Activated gamma-delta T cell (primary cell): Measurements from ENCODE around the gene ZDHHC18.
A peak's percentile ranks its signal among the peaks of the same experiment; 100 is the strongest.
"Not testable (repeated sequence)": the region's sequence is repeated elsewhere in the genome, so short reads cannot be mapped to it uniquely, and the experiment has no call there.

Experiments
- DNase-seq: peaks from one replicate; lab custom pipeline; 2025; lab: John Stamatoyannopoulos, UW

Gene ZDHHC18

GRCh38 chr1:26832249-26832960, 5.9 kb downstream of the ZDHHC18 start:
- DNase-seq: no peak

GRCh38 chr1:26833432-26834405, 7.2 kb downstream of the ZDHHC18 start:
- peak; percentile 49 for DNase-seq

- DNase-seq: not testable (repeated sequence)
Observed at GRCh38 chr1:26837665-26838064, 11.2 kb downstream of the ZDHHC18 start.

GRCh38 chr1:26838474-26839338, 12.2 kb downstream of the ZDHHC18 start:
- DNase-seq: peak; percentile 21

GRCh38 chr1:26839339-26839722, 12.8 kb downstream of the ZDHHC18 start:
- no peak for DNase-seq

GRCh38 chr1:26839779-26840178, 13.3 kb downstream of the ZDHHC18 start:
- DNase-seq: no peak

- DNase-seq: no peak
Observed at GRCh38 chr1:26844424-26845196, 18.1 kb downstream of the ZDHHC18 start.

GRCh38 chr1:26847826-26848225, 21.3 kb downstream of the ZDHHC18 start:
- DNase-seq: not testable (repeated sequence)

- DNase-seq: no peak
Observed at GRCh38 chr1:26848499-26848898, 22.0 kb downstream of the ZDHHC18 start.

- no peak for DNase-seq
Observed at GRCh38 chr1:26848941-26849774, 22.7 kb downstream of the ZDHHC18 start.

GRCh38 chr1:26851106-26851684, 24.7 kb downstream of the ZDHHC18 start:
- no peak for DNase-seq

- DNase-seq: no peak
Observed at GRCh38 chr1:26852701-26853100, 26.2 kb downstream of the ZDHHC18 start.

GRCh38 chr1:26853156-26853555, 26.7 kb downstream of the ZDHHC18 start:
- DNase-seq: no peak

- no peak for DNase-seq
Observed at GRCh38 chr1:26853600-26853999, 27.1 kb downstream of the ZDHHC18 start.

GRCh38 chr1:26854906-26855305, 28.4 kb downstream of the ZDHHC18 start:
- no peak for DNase-seq

- no peak for DNase-seq
Observed at GRCh38 chr1:26855636-26856035, 29.1 kb downstream of the ZDHHC18 start.

- no peak for DNase-seq
Observed at GRCh38 chr1:26856181-26856580, 29.7 kb downstream of the ZDHHC18 start.

GRCh38 chr1:26856604-26857469, 30.3 kb downstream of the ZDHHC18 start:
- no peak for DNase-seq
